NCI-H2171 treated with DMSO at 0.1 percent for 48 hours (cell line): ENCODE measurements around the gene SFI1.

Experiments used
- DNase-seq: peaks from one replicate; lab custom pipeline; 2025; lab: John Stamatoyannopoulos, UW

Gene SFI1

GRCh38 chr22:31616315-31616980 lies 120.1 kb downstream of the SFI1 start:
- DNase-seq: no peak

GRCh38 chr22:31618057-31618456 lies 121.7 kb downstream of the SFI1 start:
- DNase-seq: peak; percentile 94

GRCh38 chr22:31618471-31619176 lies 122.3 kb downstream of the SFI1 start:
- DNase-seq: no peak

DNA sequence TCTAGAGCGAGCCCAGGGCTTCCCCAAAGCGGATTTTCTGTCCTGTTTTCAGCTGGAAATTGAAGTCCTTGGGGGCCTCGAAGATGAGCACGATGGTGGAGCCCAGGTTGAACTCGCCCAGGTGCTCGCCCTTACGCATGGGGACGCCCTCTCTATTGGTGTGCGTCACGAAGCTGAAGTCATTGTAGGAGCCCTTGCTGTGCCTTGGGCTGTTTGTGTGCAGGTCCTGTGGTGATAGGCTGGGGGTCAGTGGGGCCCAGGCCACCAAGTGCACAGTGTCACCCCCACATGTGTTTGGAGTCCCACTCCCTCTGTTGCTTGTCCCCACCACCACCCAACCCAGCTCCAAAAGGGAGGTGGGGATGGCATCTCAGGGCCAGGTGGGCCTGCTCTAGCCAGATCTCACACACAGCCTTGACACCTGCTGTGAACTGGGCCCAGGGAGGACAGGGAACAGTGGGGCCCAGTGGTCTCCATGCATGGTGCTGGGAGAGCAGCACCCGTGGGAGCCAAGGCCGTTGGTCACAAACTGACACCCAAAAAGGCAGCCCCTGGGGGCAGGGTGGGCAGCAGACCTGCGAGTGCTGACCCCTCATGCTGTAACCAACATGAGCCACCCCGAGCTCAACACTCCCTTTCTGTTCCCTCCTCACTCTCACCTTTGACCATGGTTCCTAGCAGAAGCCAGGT lies 123.4 kb downstream of the SFI1 start:
- no peak for DNase-seq

DNA sequence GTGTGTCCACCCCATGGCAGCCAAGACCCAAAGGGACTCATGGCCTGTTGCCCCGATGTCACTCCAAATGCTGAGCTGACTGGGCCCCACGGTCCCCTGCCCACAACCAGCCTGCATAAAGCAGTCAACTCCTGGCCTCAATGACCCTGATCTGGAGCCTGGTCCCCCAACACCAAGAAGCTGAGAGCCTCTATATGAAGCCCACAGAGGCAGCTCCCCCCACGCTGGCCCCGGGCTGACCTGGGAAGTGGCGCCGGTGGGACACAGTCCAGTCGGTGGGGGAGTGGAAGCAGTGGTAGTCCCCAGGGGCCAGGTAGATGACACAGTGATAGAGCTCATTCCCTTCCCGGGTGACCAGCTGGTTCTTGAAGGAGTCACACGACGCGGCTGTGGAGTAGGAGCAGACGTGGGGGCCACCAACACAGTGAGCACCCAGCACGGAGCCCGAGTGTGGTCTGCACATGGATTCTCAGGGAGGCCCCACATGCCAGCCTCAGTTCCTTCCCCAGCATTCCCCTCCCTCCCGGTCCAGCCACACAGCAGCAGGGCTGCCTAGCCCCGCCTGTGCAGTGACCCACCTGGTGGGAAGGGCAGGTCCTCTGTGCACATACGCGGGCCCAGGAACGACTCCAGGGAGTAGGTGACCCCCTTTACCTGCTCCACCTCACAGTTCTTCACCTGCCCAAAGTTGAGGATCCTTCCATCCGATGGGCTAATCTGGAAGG lies 124.6 kb downstream of the SFI1 start:
- no peak for DNase-seq

- DNase-seq: no peak
Measured at GRCh38 chr22:31621507-31622124, 125.3 kb downstream of the SFI1 start.

DNA sequence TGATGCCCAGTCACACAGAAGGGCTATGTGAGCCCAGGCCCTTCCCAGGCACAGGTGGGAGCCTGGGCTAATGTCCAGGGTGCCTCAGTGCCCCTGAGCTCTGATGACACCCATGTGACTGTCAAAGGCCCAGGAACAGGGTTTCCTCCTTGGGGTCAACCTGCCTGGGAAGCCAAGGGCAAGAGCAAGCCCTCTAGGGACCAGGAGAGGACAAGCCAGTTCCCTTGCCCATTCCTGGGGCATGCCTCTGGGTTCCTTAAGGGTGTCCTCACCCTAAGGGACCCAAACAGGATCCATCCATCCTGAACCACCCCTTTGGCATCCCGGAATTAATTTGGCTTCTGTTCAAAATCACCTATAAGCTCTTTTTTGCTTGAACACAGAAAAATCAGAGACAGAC lies 126.6 kb downstream of the SFI1 start:
- no peak for DNase-seq

GRCh38 chr22:31623592-31624304 lies 127.4 kb downstream of the SFI1 start:
- no peak for DNase-seq

DNA sequence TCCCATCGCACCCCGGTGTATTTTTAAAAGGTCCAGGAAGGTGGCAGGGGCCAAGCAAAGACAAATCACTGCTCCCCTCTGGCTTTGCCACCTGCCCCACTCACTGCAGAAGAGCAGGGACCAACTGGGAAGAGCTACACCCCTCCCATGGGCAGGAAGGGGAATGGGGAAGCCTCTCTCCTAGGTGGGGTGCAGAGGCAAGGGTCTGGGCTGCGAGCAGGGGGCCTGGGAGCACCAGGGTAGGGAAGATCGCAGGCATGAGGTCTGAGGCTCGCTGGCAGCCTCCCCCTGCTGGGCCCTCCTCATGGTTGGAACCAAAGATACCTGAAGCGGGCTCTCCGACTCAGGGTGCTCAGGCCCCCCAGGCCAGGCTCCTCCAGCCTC lies 128.9 kb downstream of the SFI1 start:
- no peak for DNase-seq

DNA sequence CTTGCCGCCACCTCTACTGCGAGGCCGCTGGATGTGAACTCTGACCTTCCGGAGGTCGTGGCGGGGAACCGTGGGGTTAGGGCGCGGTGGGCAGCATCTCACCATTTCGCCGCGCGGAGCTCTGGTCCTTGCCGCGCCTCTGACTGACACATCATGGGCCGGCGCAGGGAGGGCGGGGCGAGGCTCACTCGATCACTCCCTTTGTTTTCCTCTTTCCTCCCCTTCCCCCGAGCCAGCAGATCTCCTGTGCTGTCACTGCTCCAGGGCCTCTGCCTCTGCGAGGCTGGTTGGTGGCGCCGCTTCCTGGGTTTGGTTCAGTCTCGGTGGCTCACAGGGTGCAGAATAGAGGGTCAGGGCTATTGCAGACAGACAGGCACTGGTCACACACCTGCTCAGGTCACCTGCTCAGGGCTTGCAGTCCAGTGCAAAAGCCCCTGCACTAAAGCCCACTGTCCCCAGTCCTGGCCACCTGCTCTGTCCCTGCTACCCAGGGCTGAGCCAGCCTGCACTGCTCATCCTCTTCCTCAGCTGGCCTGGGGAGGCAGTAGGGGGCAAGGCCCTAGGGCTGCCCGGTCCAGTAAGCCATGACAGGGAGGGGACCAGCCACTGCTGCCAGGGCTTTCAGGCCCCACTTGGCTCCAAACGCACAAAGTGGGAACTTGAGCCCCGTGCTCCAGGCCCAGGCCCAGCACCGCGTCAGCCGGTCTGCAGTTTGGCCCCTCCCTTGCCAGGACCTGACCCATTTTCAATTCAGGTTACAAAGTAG lies 129.5 kb downstream of the SFI1 start:
- no peak for DNase-seq

DNA sequence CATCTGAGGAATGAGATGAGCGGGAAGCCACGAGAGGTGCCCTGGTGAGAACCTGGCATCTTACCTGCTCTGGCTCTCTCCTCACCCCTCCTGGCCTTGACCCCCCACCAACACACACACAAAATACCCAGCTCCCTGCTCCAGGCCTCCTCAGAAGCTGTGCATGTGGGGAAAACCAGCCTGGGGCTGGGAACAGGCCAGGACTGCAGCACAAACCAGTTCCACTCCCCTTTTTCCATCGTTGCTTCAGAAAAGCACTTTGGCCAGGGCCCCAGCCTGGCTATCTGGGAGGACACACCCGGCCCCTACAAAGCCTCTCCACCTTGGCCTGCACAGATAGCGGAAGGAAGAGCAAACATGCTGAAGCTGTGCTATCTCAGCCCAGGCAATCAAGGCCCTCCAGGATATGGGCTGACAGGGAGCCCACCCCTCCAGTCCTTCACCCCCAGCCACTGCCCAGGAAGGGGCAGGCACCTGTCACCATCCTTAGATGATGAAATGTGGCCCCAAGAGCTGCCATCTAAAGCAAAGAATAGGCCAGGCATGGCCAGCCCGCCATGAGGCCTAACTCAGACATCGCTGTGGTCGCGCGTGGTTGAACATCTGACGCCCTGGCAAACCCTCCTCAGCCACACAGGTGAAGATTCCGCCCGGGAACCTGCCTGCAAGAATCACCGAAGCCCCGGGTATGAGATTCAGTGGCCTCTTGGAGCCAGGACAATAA lies 130.3 kb downstream of the SFI1 start:
- DNase-seq: no peak

DNA sequence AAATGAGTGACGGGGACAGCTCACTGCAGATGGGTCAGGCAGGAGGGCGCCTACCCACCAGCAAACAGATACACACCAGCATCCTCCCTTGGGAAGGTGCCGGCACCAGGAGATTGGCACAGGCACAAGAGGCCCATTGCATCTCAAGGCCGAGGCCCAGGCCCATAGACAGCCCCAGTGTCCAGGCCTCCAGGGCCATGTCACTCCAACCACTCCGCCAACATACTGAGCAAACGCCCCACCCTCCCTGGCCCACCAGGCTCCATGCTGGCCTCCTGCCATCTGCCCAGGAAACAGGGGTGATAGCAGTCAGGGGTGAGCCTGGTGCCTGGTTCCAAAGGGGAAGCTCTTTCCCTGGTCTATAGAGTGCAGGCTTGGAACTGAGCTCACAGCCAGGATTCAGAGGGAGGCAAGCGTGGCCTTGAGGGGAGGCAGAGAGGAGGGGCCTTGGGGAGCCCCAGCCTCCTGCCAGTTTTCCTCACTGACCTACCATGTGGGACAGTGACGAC lies 130.9 kb downstream of the SFI1 start:
- DNase-seq: no peak

DNA sequence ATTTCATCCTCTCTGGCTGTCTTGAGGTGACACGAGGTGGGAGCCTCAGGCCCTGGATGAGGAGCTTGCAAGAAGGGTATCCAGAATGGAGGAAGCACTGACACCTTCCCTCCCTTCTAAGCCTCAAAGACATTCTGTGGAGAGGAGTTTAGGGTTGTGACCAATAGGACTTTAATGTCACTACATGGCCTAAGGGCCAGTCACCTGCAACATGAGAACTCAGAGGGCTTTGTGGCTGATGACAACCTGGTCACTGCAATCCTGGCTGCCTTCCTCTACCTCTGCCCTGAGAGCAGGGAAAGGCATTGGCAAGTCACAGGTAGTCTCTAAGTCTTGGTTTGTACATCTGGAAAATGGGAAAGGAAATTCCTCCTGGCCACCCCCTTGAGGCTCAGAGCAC lies 132.0 kb downstream of the SFI1 start:
- no peak for DNase-seq

- no peak for DNase-seq
Measured at GRCh38 chr22:31628969-31629708, 132.8 kb downstream of the SFI1 start.

- no peak for DNase-seq
Measured at GRCh38 chr22:31629741-31630184, 133.4 kb downstream of the SFI1 start.

- peak; percentile 84 for DNase-seq
Measured at GRCh38 chr22:31630331-31631329, 134.3 kb downstream of the SFI1 start.

- no peak for DNase-seq
Measured at GRCh38 chr22:31631436-31631835, 135.1 kb downstream of the SFI1 start.
